ENCODE measurements around the gene C5AR1.
"Not testable (repeated sequence)": the region's sequence is repeated elsewhere in the genome, so short reads cannot be mapped to it uniquely, and the experiment has no call there.

C5AR1 gene

DNA sequence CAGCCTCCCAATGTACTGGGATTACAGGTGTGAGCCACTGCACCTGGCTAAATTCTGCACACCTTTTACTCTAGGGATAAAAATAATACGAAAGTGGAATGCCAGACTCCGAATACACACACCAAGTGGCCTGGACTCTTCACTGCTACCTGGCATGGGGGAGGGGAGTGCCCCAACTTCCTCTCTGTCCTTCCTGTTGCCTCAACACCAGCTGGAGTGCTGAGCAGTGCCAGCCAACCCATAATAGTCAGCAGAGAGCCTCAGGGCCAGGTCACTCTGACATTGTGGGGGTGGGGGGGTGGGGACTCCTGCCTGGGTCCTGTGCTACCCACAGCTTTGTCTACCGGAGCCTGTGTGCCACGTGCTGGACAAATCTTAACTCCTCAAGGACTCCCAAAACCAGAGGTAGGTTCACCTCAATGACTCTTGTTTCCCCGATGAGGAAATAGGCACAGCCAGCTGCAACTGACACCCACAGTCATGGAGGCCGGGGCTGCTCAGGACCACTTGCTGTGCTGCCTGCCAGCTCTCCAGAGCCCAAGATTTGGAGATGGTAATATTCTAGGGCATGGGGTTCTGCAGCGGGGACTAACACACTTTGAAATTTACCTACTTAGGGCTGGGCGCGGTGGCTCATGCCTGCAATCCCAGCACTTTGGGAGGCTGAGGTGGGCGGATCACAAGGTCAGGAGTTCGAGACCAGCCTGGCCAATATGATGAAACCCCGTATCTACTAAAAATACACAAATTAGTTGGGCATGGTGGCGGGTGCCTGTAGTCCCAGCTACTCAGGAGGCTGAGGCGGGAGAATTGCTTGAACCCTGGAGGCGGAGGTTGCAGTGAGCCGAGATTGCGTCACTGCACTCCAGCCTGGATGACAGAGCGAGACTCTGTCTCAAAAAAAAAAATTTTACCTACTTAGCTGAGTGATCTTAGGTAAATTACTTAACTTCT lies 27.4 kb downstream of the C5AR1 start:
- DNase-seq: peak; percentile 74

- DNase-seq: no peak
Observed at GRCh38 chr19:47339196-47339880, 29.7 kb downstream of the C5AR1 start.

DNA sequence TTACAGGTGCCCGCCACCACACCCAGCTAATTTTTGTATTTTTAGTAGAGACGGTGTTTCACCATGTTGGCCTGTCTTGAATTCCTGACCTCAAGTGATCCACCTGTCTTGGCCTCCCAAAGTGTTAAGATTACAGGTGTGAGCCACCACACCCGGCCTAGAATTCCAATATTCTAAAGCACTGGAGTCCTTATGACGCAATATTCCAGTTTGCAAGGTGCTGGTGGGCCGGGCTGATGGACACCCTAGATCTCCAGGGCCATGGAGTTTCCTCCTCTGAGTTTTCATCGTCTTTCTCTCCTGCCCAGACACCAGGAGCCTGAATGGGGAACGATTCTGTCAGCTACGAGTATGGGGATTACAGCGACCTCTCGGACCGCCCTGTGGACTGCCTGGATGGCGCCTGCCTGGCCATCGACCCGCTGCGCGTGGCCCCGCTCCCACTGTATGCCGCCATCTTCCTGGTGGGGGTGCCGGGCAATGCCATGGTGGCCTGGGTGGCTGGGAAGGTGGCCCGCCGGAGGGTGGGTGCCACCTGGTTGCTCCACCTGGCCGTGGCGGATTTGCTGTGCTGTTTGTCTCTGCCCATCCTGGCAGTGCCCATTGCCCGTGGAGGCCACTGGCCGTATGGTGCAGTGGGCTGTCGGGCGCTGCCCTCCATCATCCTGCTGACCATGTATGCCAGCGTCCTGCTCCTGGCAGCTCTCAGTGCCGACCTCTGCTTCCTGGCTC lies 31.0 kb downstream of the C5AR1 start:
- DNase-seq: no peak

DNA sequence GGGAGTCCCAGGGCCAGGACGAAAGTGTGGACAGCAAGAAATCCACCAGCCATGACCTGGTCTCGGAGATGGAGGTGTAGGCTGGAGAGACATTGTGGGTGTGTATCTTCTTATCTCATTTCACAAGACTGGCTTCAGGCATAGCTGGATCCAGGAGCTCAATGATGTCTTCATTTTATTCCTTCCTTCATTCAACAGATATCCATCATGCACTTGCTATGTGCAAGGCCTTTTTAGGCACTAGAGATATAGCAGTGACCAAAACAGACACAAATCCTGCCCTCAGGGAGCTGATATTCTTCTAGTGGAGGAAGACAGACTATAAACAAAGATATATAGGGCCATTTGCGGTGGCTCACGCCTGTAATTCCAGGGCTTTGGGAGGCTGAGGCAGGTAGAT lies 32.1 kb downstream of the C5AR1 start:
- no peak for DNase-seq

- DNase-seq: no peak
Observed at GRCh38 chr19:47343194-47343802, 33.6 kb downstream of the C5AR1 start.

GRCh38 chr19:47344425-47344824 lies 34.8 kb downstream of the C5AR1 start:
- DNase-seq: no peak

- not testable (repeated sequence) for DNase-seq
Observed at GRCh38 chr19:47346024-47346423, 36.4 kb downstream of the C5AR1 start.

DNA sequence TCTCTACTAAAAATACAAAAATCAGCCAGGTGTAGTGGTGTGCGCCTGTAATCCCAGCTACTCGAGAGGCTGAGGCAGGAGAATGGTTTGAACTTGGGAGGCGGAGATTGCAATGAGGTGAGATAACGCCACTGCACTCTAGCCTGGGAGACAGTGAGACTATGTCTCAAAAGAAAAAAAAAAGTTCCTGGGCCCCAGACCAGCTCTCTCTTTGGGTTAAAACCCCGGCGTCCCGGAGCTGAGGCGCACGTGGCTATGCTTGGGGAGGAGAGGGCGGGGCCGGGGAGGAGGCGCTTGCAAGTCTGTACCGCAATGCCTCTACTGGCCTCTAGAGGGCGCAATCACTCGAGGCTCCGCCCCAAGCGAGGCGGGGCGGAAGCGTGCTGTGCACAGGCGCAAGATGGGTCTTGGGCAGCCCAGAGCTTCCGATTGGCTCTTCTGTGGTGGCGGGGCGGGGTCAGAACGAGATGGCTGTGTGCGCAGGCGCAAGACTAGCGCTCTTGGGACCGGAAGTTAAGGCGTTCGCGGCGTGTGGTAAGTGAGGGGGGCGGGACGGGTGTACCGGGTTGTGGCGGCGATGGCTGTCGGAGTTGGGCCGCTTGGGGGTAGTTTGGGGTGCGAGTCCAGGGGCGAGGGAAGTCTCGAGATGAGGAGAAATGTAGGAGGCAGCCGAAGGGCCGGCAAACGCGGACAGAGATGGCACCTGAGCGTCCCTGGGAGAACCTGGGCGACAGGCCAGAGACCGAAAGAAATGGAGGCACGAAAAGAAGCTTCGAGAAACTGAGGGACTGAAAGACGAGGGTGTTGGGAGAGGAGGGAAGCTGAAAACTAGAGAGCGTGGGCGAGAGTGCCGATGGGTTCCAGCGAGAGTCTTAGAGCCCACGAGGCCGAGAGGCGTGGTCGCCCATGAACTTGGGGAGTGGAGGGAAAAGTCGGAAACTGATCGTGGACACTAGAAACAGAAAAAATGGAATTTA lies 39.4 kb downstream of the C5AR1 start, which contains the start of gene DHX34:
Gene DHX34, plus strand, starts transcription at position 497 of the 977 bp plus-strand sequence. CDS start 3,716 bp downstream, outside the sequence.
- peak; percentile 99 for DNase-seq

GRCh38 chr19:47350630-47351029 lies 41.0 kb downstream of the C5AR1 start:
- DNase-seq: no peak

GRCh38 chr19:47351548-47351947 lies 41.9 kb downstream of the C5AR1 start:
- DNase-seq: no peak

- no peak for DNase-seq
Observed at GRCh38 chr19:47352095-47352494, 42.4 kb downstream of the C5AR1 start.

- DNase-seq: no peak
Observed at GRCh38 chr19:47353307-47353712, 43.6 kb downstream of the C5AR1 start.

- DNase-seq: no peak
Observed at GRCh38 chr19:47356900-47357299, 47.2 kb downstream of the C5AR1 start.

DNA sequence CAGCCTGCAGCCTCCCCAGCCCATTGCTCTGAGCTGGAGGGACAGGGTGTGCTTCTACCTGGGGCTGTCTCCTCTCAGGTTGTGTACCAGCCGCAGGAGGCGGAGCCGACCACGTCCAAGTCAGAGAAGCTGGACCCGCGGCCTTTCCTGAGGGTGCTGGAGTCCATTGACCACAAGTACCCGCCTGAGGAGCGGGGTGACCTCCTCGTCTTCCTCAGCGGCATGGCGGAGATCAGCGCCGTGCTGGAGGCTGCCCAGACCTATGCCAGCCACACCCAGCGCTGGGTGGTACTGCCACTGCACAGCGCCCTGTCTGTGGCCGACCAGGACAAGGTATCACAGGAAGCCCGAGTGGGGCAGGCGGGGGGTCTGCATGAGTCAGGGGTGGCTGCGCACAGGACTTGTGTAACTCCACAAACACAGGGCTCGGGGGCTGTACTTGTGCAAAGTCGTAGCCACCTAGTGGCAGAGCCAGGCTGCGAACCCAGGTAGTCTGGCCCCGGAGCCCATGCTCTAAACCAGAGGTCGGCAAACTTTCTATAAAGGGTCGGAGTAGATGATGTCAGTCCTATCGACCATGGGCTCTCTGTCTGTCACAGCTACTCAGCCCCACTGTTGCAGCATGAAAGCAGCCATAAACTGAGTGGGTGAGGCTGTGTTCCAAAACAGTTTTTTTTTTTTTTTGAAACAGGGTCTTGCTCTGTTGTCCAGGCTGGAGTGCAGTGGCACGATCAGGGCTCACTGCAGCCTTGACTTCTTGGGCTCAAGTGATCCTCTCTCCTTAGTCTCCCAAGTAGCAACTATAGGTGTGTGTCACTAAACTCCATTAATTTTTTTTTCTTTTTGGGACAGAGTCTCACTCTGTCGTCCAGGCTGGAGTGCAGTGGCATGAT lies 48.4 kb downstream of the C5AR1 start:
- no peak for DNase-seq

- no peak for DNase-seq
Observed at GRCh38 chr19:47358936-47359335, 49.3 kb downstream of the C5AR1 start.

DNA sequence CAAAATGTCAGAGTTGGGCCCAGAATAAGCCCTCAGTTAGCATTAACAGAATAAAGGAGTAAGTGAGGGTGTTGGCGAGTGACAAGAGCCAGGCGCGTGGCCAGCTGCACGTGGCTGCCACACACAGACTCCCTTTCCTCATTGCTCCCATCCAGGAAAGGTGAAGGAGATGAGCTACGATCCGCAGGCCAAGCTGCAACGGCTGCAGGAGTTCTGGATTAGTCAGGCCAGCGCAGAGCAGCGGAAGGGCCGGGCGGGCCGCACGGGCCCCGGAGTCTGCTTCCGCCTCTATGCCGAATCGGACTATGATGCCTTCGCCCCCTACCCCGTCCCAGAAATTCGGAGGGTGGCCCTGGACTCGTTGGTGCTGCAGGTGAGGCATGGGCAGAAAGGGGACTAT lies 52.7 kb downstream of the C5AR1 start:
- DNase-seq: no peak

GRCh38 chr19:47363758-47364531 lies 54.3 kb downstream of the C5AR1 start:
- DNase-seq: no peak

DNA sequence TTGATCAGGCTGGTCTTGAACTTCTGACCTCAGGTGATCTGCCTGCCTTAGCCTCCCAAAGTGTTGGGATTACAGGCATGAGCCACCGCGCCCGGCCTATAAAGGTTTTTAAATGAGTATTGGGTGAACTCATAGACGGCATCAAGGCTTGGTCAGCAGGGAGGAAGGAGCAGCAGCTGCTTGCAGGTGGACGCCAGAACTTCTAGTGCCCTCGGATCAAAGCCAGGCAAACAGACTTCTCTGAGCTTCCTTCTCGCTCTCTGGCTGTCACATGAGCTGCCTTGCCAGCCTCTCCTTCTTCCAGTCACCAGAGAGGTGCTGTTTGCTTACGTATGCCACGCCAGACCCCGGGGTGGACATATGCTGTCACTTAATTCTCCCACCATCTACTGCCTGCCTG lies 55.8 kb downstream of the C5AR1 start:
- DNase-seq: not testable (repeated sequence)

GRCh38 chr19:47370045-47370611 lies 60.5 kb downstream of the C5AR1 start:
- peak; percentile 73 for DNase-seq
